RWPE1 (cell line): ENCODE data around the gene SSH2.

ENCODE experiments used
- CTCF ChIA-PET: fragments of 350-600 bp; sonication (Branson Sonifier 250); formaldehyde crosslinking; extraction: SDS; loops from one replicate; lab custom pipeline; 2021; lab: Yijun Ruan, JAX
- POLR2A ChIA-PET: fragments of 400-600 bp; formaldehyde crosslinking; extraction: SDS; loops from one replicate; lab custom pipeline; 2020; ENCODE audit warnings: antibody characterized with exemption; ENCODE audit not compliant: low non-redundant PET; lab: Yijun Ruan, JAX
- DNase-seq: peaks from one replicate; pipeline ENCODE4 v3.0.0; 2012; ENCODE audit warnings: low spot score
- H3K27ac ChIP-seq: fragments of 450-650 bp; 2 replicates; pipeline ENCODE4 v1.5.1; 2017
- CTCF ChIP-seq: fragments of 450-650 bp; conservative IDR thresholded peaks from 2 replicates; pipeline ENCODE4 v1.5.1; 2017; ENCODE audit warnings: low read depth, mild to moderate bottlenecking

SSH2 gene

GRCh38 chr17:29715680-29716079 is 214.3 kb downstream of the SSH2 start:
- DNase-seq, result no peak
- H3K27ac ChIP-seq, result no peak overlapping the region
- CTCF ChIA-PET, result no interaction called here
- POLR2A ChIA-PET, result no interaction called here
- TF ChIP-seq CTCF, result no peak

GRCh38 chr17:29714146-29714545 is 215.9 kb downstream of the SSH2 start:
- ChIA-PET POLR2A (no interaction called here), CTCF (interaction anchor here (0.7 kb wide), 1 partner anchor 78 kb away, joined by 3 read pairs; no protein-coding TSS in a partner anchor)
- no peak for TF ChIP-seq CTCF
- no peak overlapping the region for H3K27ac ChIP-seq
- DNase-seq, result no peak

GRCh38 chr17:29713626-29714025 is 216.4 kb downstream of the SSH2 start:
- TF ChIP-seq CTCF, result no peak
- CTCF ChIA-PET, result interaction anchor here (0.7 kb wide), 1 partner anchor 78 kb away, joined by 3 read pairs; no protein-coding TSS in a partner anchor
- POLR2A ChIA-PET, result no interaction called here
- H3K27ac ChIP-seq, result no peak overlapping the region
- no peak for DNase-seq

- DNase-seq, result no peak
- H3K27ac ChIP-seq, result peak overlapping the region; percentile 41; the same call in 1 of the 2 replicates
- ChIA-PET POLR2A (no interaction called here), CTCF (interaction anchor here (0.8 kb wide), 1 partner anchor 421 kb away, joined by 4 read pairs; no protein-coding TSS in a partner anchor)
- no peak for TF ChIP-seq CTCF
These were observed 218.2 kb downstream of the SSH2 start for GRCh38 chr17:29711588-29712385.

GRCh38 chr17:29710891-29711418 is 219.1 kb downstream of the SSH2 start:
- H3K27ac ChIP-seq, result no peak overlapping the region
- TF ChIP-seq CTCF, result no peak
- peak; percentile 93 for DNase-seq
- ChIA-PET CTCF (no interaction called here), POLR2A (no interaction called here)

GRCh38 chr17:29710520-29710884 is 219.5 kb downstream of the SSH2 start:
- H3K27ac ChIP-seq, result no peak overlapping the region
- ChIA-PET CTCF (no interaction called here), POLR2A (no interaction called here)
- TF ChIP-seq CTCF, result no peak
- no peak for DNase-seq
